Measurements from ENCODE around the gene BAG1.

BAG1 gene

GRCh38 chr9:33264473-33265177 lies at the start of gene BAG1, which contains the start of gene CHMP5:
Gene BAG1 (minus strand): TSS chr9:33264708.
Gene CHMP5 (plus strand): TSS chr9:33265049. CDS start chr9:33265079, 30 bp downstream.
- peak; percentile 99 for DNase-seq (ENCODE audit: low read depth)
- TF ChIP-seq CTCF (conservative IDR thresholded peaks at IDR 0.05; ENCODE audit: control insufficient read depth, insufficient read depth, low read depth, low read length), result peak; percentile 11
- H3K4me3 ChIP-seq (ENCODE audit: control insufficient read depth, low read depth, low read length), result peak within 1 kb of the TSS; percentile 98

- no peak for TF ChIP-seq CTCF (conservative IDR thresholded peaks at IDR 0.05; ENCODE audit: control insufficient read depth, insufficient read depth, low read depth, low read length)
- DNase-seq (ENCODE audit: low read depth), result peak; percentile 41
- no peak overlapping the region for H3K4me3 ChIP-seq (ENCODE audit: control insufficient read depth, low read depth, low read length)
Measured at GRCh38 chr9:33311953-33312352, 47.4 kb upstream of the BAG1 start.

GRCh38 chr9:33310748-33311147 lies 46.2 kb upstream of the BAG1 start:
- no peak for TF ChIP-seq CTCF (conservative IDR thresholded peaks at IDR 0.05; ENCODE audit: control insufficient read depth, insufficient read depth, low read depth, low read length)
- no peak for DNase-seq (ENCODE audit: low read depth)
- H3K4me3 ChIP-seq (ENCODE audit: control insufficient read depth, low read depth, low read length), result no peak overlapping the region

GRCh38 chr9:33309903-33310302 lies 45.4 kb upstream of the BAG1 start:
- no peak for DNase-seq (ENCODE audit: low read depth)
- no peak for TF ChIP-seq CTCF (conservative IDR thresholded peaks at IDR 0.05; ENCODE audit: control insufficient read depth, insufficient read depth, low read depth, low read length)
- no peak overlapping the region for H3K4me3 ChIP-seq (ENCODE audit: control insufficient read depth, low read depth, low read length)

- TF ChIP-seq CTCF (conservative IDR thresholded peaks at IDR 0.05; ENCODE audit: control insufficient read depth, insufficient read depth, low read depth, low read length), result no peak
- no peak for DNase-seq (ENCODE audit: low read depth)
- H3K4me3 ChIP-seq (ENCODE audit: control insufficient read depth, low read depth, low read length), result no peak overlapping the region
Measured at GRCh38 chr9:33307067-33307466, 42.6 kb upstream of the BAG1 start.

GRCh38 chr9:33306037-33306436 lies 41.5 kb upstream of the BAG1 start:
- no peak for TF ChIP-seq CTCF (conservative IDR thresholded peaks at IDR 0.05; ENCODE audit: control insufficient read depth, insufficient read depth, low read depth, low read length)
- DNase-seq (ENCODE audit: low read depth), result peak; percentile 42
- H3K4me3 ChIP-seq (ENCODE audit: control insufficient read depth, low read depth, low read length), result no peak overlapping the region
